Stimulated activated CD8-positive, alpha-beta memory T cell treated with anti-CD3 and anti-CD28 coated beads, Interleukin-12 subunit alpha, Interleukin-12 subunit beta, amount 100 ng/mL, for 4 hours (primary cell): ENCODE data around the gene APC2.

ENCODE experiments used
- DNase-seq: peaks from one replicate; pipeline ENCODE4 v3.0.0-alpha.2; 2020; ENCODE audit warnings: low read depth

APC2 gene

DNA sequence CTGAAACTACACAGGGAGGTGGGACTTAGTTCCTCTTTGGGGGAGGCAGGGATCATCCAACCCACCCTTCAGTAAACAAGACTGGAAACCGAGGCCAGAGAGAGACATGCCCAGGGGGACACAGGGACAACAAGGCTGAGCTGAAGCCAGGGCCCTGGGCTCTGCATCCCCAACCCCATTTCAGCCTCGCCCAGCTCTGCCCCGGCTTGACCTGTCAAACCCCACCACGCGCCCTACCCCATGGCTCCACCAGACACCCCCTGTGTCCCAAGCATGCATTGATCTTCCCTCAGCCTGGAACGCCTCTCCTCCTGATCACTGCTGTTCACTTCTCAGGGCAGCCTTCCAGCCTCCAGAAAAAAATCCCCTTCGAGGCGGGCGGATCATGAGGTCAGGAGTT, 2.0 kb upstream of the APC2 start:
- no peak for DNase-seq

- DNase-seq: no peak
These were observed 1.1 kb downstream of the APC2 start for GRCh38 chr19:1450735-1451731.

DNA sequence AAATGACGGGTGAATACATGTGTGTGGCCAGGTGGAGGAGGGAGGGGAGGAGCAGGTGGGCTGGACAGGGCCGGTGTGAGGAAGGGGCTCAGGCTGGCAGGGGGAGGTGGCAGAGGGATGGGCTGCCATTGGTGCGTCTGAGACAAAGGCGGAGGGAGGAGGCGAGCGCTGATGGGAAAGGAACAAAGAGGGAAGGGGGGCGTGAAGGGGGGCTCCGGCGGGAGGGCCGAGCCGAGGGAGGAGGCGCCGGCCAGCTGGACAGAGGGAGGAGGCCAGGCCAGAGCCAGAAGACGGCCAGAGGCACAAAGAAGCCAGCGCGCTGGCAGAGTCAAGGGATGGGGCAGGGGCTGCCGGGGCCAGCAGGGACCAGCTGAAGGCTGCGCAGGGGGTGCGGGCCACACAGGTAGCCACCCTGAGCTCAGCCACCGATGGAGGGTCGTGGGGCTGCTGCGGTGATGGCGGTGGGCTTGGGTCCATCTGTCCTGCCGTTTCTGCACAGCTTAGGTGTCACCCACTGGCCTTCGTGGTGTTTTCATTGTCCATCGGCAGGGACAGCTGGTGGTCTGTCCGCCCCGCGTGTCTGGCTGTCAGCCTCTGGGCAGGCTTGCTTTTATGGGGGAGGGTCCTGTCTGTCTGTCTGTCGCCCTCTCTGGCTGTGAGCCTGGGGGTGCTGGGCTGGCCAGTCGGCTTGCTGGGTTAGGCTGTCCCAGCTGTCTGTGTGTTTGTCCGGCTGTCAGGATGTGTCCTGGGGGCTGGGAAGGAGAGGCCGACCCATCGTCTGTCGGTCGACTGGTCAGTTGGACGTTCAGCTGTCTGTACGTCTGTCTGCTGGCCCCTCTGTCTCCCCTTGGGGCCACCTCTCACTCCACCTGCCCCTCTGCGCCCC, 2.2 kb downstream of the APC2 start:
- no peak for DNase-seq

GRCh38 chr19:1452802-1453524, 3.0 kb downstream of the APC2 start:
- no peak for DNase-seq

GRCh38 chr19:1453525-1454364, 3.8 kb downstream of the APC2 start:
- no peak for DNase-seq

DNA sequence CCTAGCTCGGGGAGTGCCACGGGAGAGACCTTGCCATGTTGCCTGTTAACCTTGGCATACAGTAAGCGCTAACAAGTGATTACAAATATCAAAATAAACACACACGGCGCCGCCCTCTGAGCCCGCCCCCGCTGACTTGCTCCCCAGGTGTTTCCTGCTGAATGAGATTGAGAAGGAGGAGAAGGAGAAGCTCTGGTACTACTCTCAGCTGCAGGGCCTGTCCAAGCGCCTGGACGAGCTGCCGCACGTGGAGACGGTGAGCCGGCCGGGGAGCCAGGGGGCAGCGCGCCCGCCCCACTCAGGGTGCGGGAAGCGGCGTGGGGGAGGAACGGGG, 5.0 kb downstream of the APC2 start:
- no peak for DNase-seq

GRCh38 chr19:1455336-1456120, 5.6 kb downstream of the APC2 start:
- no peak for DNase-seq

GRCh38 chr19:1456121-1456900, 6.4 kb downstream of the APC2 start:
- no peak for DNase-seq

GRCh38 chr19:1457031-1457739, 7.3 kb downstream of the APC2 start:
- no peak for DNase-seq

GRCh38 chr19:1457892-1458291, 8.0 kb downstream of the APC2 start:
- DNase-seq: no peak

- no peak for DNase-seq
These were observed 9.6 kb downstream of the APC2 start for GRCh38 chr19:1459479-1459878.

GRCh38 chr19:1460033-1460995, 10.4 kb downstream of the APC2 start:
- DNase-seq: no peak

GRCh38 chr19:1461862-1462261, 11.9 kb downstream of the APC2 start:
- no peak for DNase-seq

DNA sequence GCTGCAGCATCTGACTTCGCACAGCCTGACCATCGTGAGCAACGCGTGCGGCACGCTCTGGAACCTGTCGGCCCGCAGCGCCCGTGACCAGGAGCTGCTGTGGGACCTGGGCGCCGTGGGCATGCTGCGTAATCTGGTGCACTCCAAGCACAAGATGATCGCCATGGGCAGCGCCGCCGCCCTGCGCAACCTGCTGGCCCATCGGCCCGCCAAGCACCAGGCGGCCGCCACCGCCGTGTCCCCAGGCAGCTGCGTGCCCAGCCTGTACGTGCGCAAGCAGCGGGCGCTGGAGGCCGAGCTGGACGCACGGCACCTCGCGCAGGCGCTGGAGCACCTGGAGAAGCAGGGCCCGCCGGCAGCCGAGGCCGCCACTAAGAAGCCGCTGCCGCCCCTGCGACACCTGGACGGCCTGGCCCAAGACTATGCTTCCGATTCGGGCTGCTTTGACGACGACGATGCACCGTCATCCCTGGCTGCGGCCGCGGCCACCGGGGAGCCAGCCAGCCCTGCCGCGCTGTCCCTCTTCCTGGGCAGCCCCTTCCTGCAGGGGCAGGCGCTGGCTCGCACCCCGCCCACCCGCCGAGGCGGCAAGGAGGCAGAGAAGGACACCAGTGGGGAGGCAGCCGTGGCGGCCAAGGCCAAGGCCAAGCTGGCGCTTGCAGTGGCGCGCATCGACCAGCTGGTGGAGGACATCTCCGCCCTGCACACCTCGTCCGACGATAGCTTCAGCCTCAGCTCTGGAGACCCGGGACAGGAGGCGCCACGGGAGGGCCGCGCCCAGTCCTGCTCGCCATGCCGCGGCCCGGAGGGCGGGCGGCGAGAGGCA, 15.5 kb downstream of the APC2 start:
- DNase-seq: no peak

- DNase-seq: no peak
These were observed 16.1 kb downstream of the APC2 start for GRCh38 chr19:1466018-1466460.

DNA sequence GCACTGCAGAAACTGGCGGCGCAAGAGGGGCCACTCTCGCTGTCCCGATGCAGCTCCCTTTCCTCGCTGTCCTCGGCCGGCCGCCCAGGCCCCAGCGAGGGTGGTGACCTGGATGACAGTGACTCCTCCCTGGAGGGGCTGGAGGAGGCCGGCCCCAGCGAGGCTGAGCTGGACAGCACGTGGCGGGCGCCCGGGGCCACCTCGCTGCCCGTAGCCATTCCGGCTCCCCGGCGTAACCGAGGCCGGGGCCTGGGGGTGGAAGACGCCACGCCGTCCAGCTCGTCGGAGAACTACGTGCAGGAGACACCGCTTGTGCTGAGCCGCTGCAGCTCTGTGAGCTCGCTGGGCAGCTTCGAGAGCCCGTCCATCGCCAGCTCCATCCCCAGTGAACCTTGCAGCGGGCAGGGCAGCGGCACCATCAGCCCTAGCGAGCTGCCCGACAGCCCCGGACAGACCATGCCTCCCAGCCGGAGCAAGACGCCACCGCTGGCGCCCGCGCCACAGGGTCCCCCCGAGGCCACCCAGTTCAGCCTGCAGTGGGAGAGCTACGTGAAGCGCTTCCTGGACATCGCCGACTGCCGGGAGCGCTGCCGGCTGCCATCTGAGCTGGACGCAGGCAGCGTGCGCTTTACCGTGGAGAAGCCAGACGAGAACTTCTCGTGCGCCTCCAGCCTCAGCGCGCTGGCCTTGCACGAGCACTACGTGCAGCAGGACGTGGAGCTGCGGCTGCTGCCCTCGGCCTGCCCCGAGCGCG, 16.7 kb downstream of the APC2 start:
- DNase-seq: no peak
